ENCODE results near the gene IFIT2. TPM values are rescaled to one million over a fixed set of nuclear protein-coding genes. Genes with fewer than 3 reads are reported as not detected.

IFIT2 gene
- total and polyA plus RNA-seq, 8 donors = 0.45 to 5.0 (median 1.6) TPM; not detected in 1

DNA sequence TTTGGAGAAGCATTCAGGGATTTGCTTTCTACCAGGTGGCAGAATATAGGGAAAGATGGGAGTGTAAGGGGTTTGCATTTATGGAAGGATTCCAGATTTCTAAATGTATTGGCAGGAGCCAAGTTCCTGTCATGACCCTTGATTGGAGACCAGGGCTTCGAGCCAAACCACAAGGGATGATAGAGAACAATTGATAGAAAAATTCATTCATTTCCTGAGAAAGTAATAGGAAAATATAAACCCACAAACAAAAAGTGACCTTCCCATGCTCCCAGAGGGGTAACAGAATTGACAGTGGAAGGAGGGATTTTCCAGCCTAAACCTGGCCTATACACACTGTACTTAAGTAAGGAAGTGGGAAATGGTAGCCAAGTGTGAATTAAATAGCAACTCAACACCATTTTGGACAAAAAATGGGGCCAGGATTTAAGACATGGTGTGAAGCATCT, 22.4 kb upstream of the IFIT2 start:
- intact Hi-C loops (cut with DNase I; ENCODE audit: low total_unique reads) = no loop called here
- WGBS, 5 donors = 17 to 41% (median 24%) methylated on average over 1 of the region's 1 CpG
- Histone ChIP-seq H3K9me3 (no peaks in the 10 kb centered on the region), H3K27me3 (no peaks in the 10 kb centered on the region), H3K27ac (peak overlapping the region in 4 of 5 donors; percentile 69 to 85 (median 76)), H3K36me3 (no peaks in the 10 kb centered on the region), H3K4me1 (peaks cover 14 to 55% (median 40%) of the 10 kb centered on the region in 4 donors), H3K4me3 (no peak overlapping the region)
- DNase-seq = peak; percentile 37 to 47
- no peak for TF ChIP-seq EP300 (IDR thresholded peaks at IDR 0.05)
- TF ChIP-seq POLR2AphosphoS5 (IDR thresholded peaks at IDR 0.05) = no peak
- no peak for TF ChIP-seq POLR2A (IDR thresholded peaks at IDR 0.05)
- TF ChIP-seq, protein P1, sequence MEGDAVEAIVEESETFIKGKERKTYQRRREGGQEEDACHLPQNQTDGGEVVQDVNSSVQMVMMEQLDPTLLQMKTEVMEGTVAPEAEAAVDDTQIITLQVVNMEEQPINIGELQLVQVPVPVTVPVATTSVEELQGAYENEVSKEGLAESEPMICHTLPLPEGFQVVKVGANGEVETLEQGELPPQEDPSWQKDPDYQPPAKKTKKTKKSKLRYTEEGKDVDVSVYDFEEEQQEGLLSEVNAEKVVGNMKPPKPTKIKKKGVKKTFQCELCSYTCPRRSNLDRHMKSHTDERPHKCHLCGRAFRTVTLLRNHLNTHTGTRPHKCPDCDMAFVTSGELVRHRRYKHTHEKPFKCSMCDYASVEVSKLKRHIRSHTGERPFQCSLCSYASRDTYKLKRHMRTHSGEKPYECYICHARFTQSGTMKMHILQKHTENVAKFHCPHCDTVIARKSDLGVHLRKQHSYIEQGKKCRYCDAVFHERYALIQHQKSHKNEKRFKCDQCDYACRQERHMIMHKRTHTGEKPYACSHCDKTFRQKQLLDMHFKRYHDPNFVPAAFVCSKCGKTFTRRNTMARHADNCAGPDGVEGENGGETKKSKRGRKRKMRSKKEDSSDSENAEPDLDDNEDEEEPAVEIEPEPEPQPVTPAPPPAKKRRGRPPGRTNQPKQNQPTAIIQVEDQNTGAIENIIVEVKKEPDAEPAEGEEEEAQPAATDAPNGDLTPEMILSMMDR (IDR thresholded peaks at IDR 0.05) = no peak

DNA sequence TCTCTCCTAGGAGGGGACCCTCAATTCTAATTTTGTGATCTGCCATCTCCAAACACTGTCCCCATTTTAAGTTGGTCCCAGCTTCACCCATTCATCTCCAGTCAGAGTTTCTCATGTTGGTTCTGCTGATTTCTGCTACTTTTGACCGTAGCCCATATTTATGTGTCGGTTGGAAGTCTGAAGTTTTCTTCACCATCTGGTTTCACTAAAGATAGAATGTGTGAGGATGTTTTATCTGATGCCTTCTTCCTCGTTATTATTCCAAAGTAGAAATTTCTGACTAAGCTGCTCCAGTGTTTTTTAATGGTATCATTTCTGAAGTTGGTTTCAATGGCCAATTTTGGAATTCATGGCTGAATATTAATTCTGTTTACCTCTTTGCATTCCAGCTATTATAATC, 21.3 kb upstream of the IFIT2 start:
- 89 to 98% (median 94%) methylated on average over 3 of the region's 3 CpGs for WGBS, 5 donors
- H3K27ac ChIP-seq = no peak overlapping the region
- H3K4me1 ChIP-seq = peaks cover 14 to 55% (median 44%) of the 10 kb centered on the region in 4 donors

DNA sequence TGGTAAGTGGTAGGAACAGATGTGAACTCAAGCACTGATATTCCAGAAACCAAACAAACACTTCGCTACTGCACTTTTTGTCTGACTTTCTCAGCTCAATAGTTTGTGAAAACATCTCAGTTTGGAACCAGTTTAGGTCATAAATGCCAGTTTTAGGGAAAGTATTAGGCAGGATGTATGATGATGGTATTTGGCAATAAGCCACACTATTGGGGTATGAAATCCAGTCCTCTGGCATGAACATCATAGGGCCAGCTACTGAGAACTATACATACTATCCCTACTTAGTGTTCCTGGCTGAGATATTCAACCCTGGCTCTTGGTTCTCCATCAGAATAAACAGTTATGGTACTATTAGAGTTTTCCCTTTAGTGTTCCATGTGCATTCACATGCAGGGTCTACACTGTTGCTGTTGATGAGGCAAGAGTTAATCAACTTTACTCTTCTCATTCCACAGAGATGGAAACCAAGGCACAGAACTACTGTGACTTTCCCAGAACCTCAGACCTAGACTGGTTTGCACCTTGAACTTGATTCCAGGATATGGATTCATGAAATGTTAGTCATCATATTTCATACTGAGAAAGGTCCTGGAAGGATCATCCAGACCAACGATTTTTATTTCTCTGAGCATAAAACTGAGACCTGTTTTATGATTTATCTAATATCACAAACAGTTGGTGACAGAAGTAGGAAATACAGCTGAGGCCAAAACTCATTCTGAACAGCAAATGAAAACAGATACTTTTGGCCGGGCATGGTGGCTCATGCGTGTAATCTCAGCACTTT, 20.0 kb upstream of the IFIT2 start:
- DNase-seq = no peak
- intact Hi-C loops (cut with DNase I; ENCODE audit: low total_unique reads) = no loop called here
- Histone ChIP-seq H3K36me3 (no peaks in the 10 kb centered on the region), H3K27ac (peak overlapping the region in 1 of 5 donors; percentile 89), H3K9me3 (no peaks in the 10 kb centered on the region), H3K27me3 (no peaks in the 10 kb centered on the region), H3K4me1 (peaks cover 14 to 55% (median 44%) of the 10 kb centered on the region in 4 donors), H3K4me3 (no peak overlapping the region)
- WGBS, 5 donors = 74 to 78% (median 76%) methylated on average over 4 of the region's 4 CpGs
- TF ChIP-seq POLR2AphosphoS5 (IDR thresholded peaks at IDR 0.05) = no peak
- no peak for TF ChIP-seq POLR2A (IDR thresholded peaks at IDR 0.05)
- no peak for TF ChIP-seq EP300 (IDR thresholded peaks at IDR 0.05)
- TF ChIP-seq, protein P1 (IDR thresholded peaks at IDR 0.05) = no peak

More for the DNA sequence above, 21.3 kb upstream of the IFIT2 start:
- Histone ChIP-seq H3K9me3 (no peaks in the 10 kb centered on the region), H3K36me3 (no peaks in the 10 kb centered on the region), H3K4me3 (no peak overlapping the region), H3K27me3 (no peaks in the 10 kb centered on the region)
- TF ChIP-seq, protein P1 (IDR thresholded peaks at IDR 0.05) = no peak
- no peak for DNase-seq
- intact Hi-C loops (cut with DNase I; ENCODE audit: low total_unique reads) = no loop called here

DNA sequence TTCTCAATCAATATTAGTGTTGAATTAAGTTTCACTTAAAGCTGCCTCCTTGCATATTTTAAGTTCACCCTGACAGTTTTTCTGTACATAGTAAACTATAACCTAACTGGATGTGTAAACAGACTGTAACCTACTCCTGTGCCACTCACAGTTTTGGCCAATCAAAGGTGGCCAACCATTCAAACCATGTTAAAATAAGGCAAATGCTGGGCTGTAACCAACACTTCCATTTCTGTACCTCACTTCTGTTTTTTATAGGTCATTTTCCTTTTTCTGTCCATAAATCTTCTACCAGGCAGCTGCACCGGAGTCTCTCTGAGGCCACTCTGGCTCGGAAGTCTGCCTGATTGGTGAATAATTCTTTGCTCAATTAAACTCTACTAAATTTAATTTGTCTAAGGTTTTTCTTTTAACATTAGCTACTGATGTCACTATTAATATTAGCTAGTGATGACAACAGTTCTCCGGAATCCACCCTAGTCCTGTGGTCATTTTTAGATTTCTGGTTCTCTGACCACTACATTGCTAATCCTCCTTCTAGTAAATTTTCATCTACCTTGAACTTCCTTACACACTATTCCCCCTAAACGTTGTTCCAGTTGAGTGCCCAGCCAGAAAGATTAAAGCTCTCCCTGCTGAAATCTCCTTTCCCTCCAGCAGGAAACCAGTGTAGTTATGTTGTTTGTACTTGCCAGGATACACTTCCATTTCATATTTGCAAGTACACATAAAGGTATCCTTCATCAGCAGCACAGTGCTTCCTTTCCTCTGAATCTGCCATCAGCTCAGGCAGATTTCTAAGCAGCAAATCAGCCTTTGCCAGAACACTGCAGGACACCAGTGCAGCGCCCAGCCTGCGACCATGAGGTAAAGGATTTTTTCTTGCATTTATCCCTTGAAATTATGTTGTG, 18.6 kb upstream of the IFIT2 start:
- peak overlapping the region; percentile 17 to 24 (median 22) for H3K4me3 ChIP-seq
- WGBS, 5 donors = 33 to 50% (median 42%) methylated on average over 6 of the region's 6 CpGs
- H3K9me3 ChIP-seq = no peaks in the 10 kb centered on the region
- H3K27me3 ChIP-seq = no peaks in the 10 kb centered on the region
- intact Hi-C loops (cut with DNase I; ENCODE audit: low total_unique reads) = no loop called here
- H3K36me3 ChIP-seq = no peaks in the 10 kb centered on the region
- peaks cover 14 to 42% (median 34%) of the 10 kb centered on the region in 4 donors for H3K4me1 ChIP-seq
- DNase-seq = peak in 1 of 2 donors; percentile 46
- no peak for TF ChIP-seq POLR2A (IDR thresholded peaks at IDR 0.05)
- TF ChIP-seq, protein P1 (IDR thresholded peaks at IDR 0.05) = peak in 1 of 7 experiments; percentile 11
- no peak for TF ChIP-seq EP300 (IDR thresholded peaks at IDR 0.05)
- TF ChIP-seq POLR2AphosphoS5 (IDR thresholded peaks at IDR 0.05) = peak in 1 of 3 donors; percentile 28
- H3K27ac ChIP-seq = peak overlapping the region; percentile 71 to 89 (median 82)
